Measurements from ENCODE around the gene TCEANC2. TPM values are rescaled to one million over a fixed set of nuclear protein-coding genes. Genes with fewer than 3 reads are reported as not detected.

TCEANC2 gene
- total RNA-seq, 1 experiment from 2014 or later = 5.3 TPM

DNA sequence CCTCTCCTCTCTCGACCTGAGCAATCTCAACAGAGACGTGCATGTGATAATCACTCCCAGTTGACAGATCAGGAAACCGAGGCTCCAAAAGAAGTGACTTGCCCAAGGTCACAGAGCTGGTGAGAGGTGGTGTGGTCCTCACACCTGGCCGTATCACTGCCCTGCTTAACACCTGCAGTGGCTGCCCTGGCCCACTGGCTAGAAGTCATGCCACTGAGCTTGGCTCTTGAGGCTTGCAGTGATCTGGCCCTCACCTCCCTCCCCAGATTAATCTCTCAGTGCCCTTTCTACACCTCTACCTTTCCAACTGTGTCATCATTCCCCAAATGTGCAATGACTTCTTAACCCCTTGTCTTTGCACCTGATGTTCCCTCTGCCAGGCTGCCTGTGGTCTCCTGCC lies 60.6 kb downstream of the TCEANC2 start:
- Histone ChIP-seq H3K9me2 (replicated peaks; ENCODE audit: insufficient read depth, low read length) (no peaks in the 10 kb centered on the region), H3K9ac (ENCODE audit: low read length) (no peak overlapping the region), H3K9me3 (ENCODE audit: low read length) (no peaks in the 10 kb centered on the region), H3K79me2 (ENCODE audit: low read length) (no peaks in the 10 kb centered on the region), H3K4me3 (ENCODE audit: low read length) (no peak overlapping the region), H3K27me3 (ENCODE audit: low read length) (no peaks in the 10 kb centered on the region), H3K27ac (ENCODE audit: low read length) (no peak overlapping the region), H4K20me1 (ENCODE audit: insufficient read depth, low read depth, low read length) (no peaks in the 10 kb centered on the region), H3K4me2 (ENCODE audit: low read depth, low read length, poor library complexity, severe bottlenecking) (no peak overlapping the region), H3K4me1 (ENCODE audit: low read length) (no peaks in the 10 kb centered on the region), H3K36me3 (ENCODE audit: insufficient read depth, low read length) (no peaks in the 10 kb centered on the region), H2AFZ (ENCODE audit: low read length) (no peak overlapping the region)
- no peak for DNase-seq

DNA sequence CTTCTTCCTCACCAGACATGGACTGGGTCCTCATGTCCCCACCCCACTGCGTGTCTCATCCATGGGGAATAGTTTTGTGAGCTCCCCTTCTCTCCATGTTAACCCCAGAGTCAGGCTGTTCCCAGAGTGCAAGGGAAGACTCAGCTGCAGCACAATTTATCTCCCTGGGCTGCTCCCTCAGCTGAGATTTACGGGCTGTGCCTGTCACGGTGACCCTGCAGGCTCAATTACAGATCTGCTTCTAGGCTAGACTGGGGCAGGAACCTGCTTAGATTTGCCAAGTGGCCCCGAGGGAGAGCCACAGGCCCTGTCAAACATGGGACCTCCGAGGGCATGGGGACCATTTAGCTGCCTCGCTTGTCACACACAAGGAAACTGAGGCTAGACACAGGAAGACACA lies 61.5 kb downstream of the TCEANC2 start:
- Histone ChIP-seq H3K27me3 (ENCODE audit: low read length) (no peaks in the 10 kb centered on the region; the same call in 1 of the 2 replicates), H3K4me1 (ENCODE audit: low read length) (no peaks in the 10 kb centered on the region), H3K27ac (ENCODE audit: low read length) (no peak overlapping the region), H3K9me2 (replicated peaks; ENCODE audit: insufficient read depth, low read length) (no peaks in the 10 kb centered on the region), H3K36me3 (ENCODE audit: insufficient read depth, low read length) (no peaks in the 10 kb centered on the region), H3K4me2 (ENCODE audit: low read depth, low read length, poor library complexity, severe bottlenecking) (no peak overlapping the region), H3K9ac (ENCODE audit: low read length) (no peak overlapping the region), H2AFZ (ENCODE audit: low read length) (no peak overlapping the region), H3K79me2 (ENCODE audit: low read length) (no peaks in the 10 kb centered on the region), H3K4me3 (ENCODE audit: low read length) (no peak overlapping the region), H3K9me3 (ENCODE audit: low read length) (no peaks in the 10 kb centered on the region), H4K20me1 (ENCODE audit: insufficient read depth, low read depth, low read length) (no peaks in the 10 kb centered on the region)
- DNase-seq = no peak

GRCh38 chr1:54115520-54115919 lies 62.1 kb downstream of the TCEANC2 start:
- Histone ChIP-seq H3K4me1 (ENCODE audit: low read length) (no peaks in the 10 kb centered on the region), H3K36me3 (ENCODE audit: insufficient read depth, low read length) (no peaks in the 10 kb centered on the region), H3K9ac (ENCODE audit: low read length) (no peak overlapping the region), H3K79me2 (ENCODE audit: low read length) (no peaks in the 10 kb centered on the region), H3K27me3 (ENCODE audit: low read length) (no peaks in the 10 kb centered on the region; the same call in 1 of the 2 replicates), H3K9me2 (replicated peaks; ENCODE audit: insufficient read depth, low read length) (no peaks in the 10 kb centered on the region), H2AFZ (ENCODE audit: low read length) (no peak overlapping the region), H3K27ac (ENCODE audit: low read length) (no peak overlapping the region), H4K20me1 (ENCODE audit: insufficient read depth, low read depth, low read length) (no peaks in the 10 kb centered on the region), H3K9me3 (ENCODE audit: low read length) (no peaks in the 10 kb centered on the region), H3K4me2 (ENCODE audit: low read depth, low read length, poor library complexity, severe bottlenecking) (no peak overlapping the region), H3K4me3 (ENCODE audit: low read length) (no peak overlapping the region)
- DNase-seq = no peak

DNA sequence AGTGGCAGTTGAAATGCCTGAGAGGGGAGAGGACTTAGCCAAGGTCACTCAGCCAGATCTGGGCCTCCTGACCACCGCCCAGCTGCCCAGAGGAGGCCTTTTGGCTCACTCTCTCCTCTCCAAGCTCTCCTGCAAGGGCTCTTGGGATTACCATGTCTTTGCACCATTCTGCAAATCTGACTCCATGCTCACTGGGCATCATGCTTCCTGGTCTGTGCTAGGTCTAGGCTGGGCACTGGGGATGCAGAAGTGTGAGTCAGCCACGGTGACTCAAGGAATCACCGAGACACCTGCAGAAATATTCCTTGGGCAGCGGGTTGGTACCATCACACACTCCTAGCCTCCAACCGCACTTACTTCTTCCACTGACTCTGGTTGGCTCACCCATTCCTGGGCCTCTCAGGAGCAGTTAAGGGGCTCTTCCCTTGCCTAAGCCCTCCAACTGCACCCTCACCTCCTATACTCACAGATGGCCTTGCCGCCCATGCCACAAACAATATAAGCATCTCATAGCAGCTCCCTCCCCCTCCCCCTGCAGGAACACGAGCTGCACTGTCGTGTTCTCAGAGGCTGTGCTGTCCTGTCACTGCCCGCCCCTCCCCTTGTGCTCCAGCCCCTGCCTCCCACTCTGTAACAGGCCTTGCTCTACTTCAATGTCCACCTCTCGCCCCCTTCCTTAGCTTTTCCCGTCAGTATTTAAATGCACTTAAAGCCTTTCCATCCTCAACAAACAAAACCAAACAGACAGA lies 64.6 kb downstream of the TCEANC2 start:
- no peak for DNase-seq
- no peak overlapping the region for H2AFZ ChIP-seq (ENCODE audit: low read length)
- H3K27ac ChIP-seq (ENCODE audit: low read length) = no peak overlapping the region

DNA sequence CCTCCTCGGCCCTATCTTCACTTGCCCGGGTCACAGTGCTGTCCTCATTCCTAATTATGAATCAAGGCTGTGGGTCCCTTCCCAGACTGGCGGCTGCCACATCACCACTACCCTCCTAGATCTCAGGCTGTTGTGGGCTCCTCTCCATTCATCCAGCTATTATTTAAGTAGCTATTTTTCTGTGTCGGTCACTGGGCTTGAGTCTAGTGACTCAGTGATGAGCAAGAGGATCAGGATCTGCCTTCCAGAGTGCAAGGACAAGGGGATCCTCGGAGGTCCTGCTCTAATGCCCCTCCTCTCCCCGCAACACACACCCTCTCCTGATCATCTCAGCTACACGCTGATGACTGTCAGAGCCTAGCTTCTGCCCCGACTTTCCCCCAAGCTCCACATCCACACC lies 65.3 kb downstream of the TCEANC2 start:
- Histone ChIP-seq H2AFZ (ENCODE audit: low read length) (no peak overlapping the region), H3K4me3 (ENCODE audit: low read length) (no peak overlapping the region), H3K27ac (ENCODE audit: low read length) (no peak overlapping the region), H3K4me2 (ENCODE audit: low read depth, low read length, poor library complexity, severe bottlenecking) (no peak overlapping the region), H3K27me3 (ENCODE audit: low read length) (no peaks in the 10 kb centered on the region; the same call in 1 of the 2 replicates), H3K4me1 (ENCODE audit: low read length) (no peaks in the 10 kb centered on the region), H4K20me1 (ENCODE audit: insufficient read depth, low read depth, low read length) (no peaks in the 10 kb centered on the region), H3K36me3 (ENCODE audit: insufficient read depth, low read length) (no peaks in the 10 kb centered on the region), H3K9me2 (replicated peaks; ENCODE audit: insufficient read depth, low read length) (no peaks in the 10 kb centered on the region), H3K9me3 (ENCODE audit: low read length) (no peaks in the 10 kb centered on the region), H3K9ac (ENCODE audit: low read length) (no peak overlapping the region), H3K79me2 (ENCODE audit: low read length) (no peaks in the 10 kb centered on the region)
- no peak for DNase-seq

More for the DNA sequence above, 64.6 kb downstream of the TCEANC2 start:
- Histone ChIP-seq H3K27me3 (ENCODE audit: low read length) (no peaks in the 10 kb centered on the region; the same call in 1 of the 2 replicates), H3K9me3 (ENCODE audit: low read length) (no peaks in the 10 kb centered on the region), H3K4me2 (ENCODE audit: low read depth, low read length, poor library complexity, severe bottlenecking) (no peak overlapping the region), H3K36me3 (ENCODE audit: insufficient read depth, low read length) (no peaks in the 10 kb centered on the region), H3K9me2 (replicated peaks; ENCODE audit: insufficient read depth, low read length) (no peaks in the 10 kb centered on the region), H4K20me1 (ENCODE audit: insufficient read depth, low read depth, low read length) (no peaks in the 10 kb centered on the region), H3K4me1 (ENCODE audit: low read length) (no peaks in the 10 kb centered on the region), H3K9ac (ENCODE audit: low read length) (no peak overlapping the region), H3K79me2 (ENCODE audit: low read length) (no peaks in the 10 kb centered on the region), H3K4me3 (ENCODE audit: low read length) (no peak overlapping the region)

DNA sequence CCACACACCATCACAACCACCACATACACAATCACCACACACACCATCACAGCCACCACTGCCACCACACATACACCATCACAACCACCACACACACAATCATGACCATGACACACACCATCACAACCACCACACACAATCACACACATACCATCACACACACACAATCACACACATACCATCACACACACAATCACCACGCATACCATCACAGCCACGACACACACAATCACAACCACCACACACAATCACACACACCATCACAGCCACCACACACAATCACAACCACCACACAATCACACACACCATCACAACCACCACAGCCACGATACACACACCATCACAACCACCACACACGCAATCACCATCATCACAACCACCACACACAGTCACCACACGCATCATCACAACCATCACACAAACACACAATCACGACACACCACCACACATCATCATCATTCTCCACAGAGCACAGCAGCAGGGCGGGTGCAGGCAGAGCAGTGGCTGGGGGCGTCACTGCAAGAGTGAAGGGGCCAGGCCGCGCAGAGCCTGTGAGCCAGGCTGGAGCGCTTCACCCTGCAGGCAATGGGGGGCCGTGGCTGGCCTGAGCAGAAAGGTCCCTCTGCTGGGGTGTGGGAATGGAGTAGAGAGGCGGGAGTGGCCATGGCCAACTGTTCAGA lies 66.8 kb downstream of the TCEANC2 start:
- H3K27me3 ChIP-seq (ENCODE audit: low read length) = no peaks in the 10 kb centered on the region; the same call in 1 of the 2 replicates
- H3K36me3 ChIP-seq (ENCODE audit: insufficient read depth, low read length) = no peaks in the 10 kb centered on the region
- H3K4me1 ChIP-seq (ENCODE audit: low read length) = no peaks in the 10 kb centered on the region
- H3K4me3 ChIP-seq (ENCODE audit: low read length) = no peak overlapping the region
- no peak for DNase-seq
- no peaks in the 10 kb centered on the region for H4K20me1 ChIP-seq (ENCODE audit: insufficient read depth, low read depth, low read length)
- no peaks in the 10 kb centered on the region for H3K9me3 ChIP-seq (ENCODE audit: low read length)
- no peak overlapping the region for H3K9ac ChIP-seq (ENCODE audit: low read length)
- H3K9me2 ChIP-seq (replicated peaks; ENCODE audit: insufficient read depth, low read length) = no peaks in the 10 kb centered on the region
- no peak overlapping the region for H2AFZ ChIP-seq (ENCODE audit: low read length)
- H3K4me2 ChIP-seq (ENCODE audit: low read depth, low read length, poor library complexity, severe bottlenecking) = no peak overlapping the region
- no peak overlapping the region for H3K27ac ChIP-seq (ENCODE audit: low read length)
- no peaks in the 10 kb centered on the region for H3K79me2 ChIP-seq (ENCODE audit: low read length)

DNA sequence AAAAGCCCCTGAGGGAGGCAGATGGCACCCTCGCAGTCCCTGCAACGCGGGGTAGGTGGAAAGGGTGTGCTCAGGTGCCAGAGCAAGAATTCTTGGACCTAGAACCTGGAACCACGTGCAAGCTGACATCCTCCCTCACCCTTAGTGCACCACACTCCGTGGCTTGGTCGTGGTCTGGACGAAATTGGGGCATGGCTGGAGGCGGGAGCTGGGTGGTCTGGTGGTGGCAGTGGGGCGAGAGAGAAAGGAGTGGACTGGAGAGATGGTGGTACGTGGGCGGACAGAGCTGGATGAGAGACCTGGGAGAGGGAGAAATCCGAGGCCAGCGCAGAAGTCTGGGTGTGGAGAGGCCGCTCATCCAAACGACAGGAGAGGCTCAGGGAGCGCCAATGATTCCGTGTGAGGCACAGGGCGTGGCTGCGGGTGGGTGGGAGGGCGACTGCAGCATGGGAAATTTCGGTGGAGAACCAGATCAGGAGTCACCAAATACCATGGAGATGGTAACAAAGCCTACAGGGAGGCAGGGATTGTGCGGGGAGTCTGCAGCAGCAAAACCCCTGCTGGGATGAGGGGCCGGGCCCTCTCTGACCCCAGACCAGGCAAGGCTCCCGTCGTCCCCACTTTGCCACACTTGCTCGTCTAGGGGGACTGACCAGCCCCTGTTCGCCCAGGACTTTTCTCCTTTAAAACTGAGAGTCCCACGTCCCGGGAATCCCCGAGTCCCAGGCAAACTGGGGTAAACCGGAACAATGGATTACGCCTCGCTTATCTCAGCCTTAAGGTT lies 67.5 kb downstream of the TCEANC2 start:
- no peak overlapping the region for H3K27ac ChIP-seq (ENCODE audit: low read length)
- H2AFZ ChIP-seq (ENCODE audit: low read length) = no peak overlapping the region
- H3K4me3 ChIP-seq (ENCODE audit: low read length) = no peak overlapping the region
- H3K27me3 ChIP-seq (ENCODE audit: low read length) = no peaks in the 10 kb centered on the region; the same call in 1 of the 2 replicates
- H4K20me1 ChIP-seq (ENCODE audit: insufficient read depth, low read depth, low read length) = no peaks in the 10 kb centered on the region
- DNase-seq = no peak
- H3K9me3 ChIP-seq (ENCODE audit: low read length) = no peaks in the 10 kb centered on the region
- H3K9me2 ChIP-seq (replicated peaks; ENCODE audit: insufficient read depth, low read length) = no peaks in the 10 kb centered on the region
- H3K4me2 ChIP-seq (ENCODE audit: low read depth, low read length, poor library complexity, severe bottlenecking) = no peak overlapping the region
- H3K4me1 ChIP-seq (ENCODE audit: low read length) = no peaks in the 10 kb centered on the region
- no peak overlapping the region for H3K9ac ChIP-seq (ENCODE audit: low read length)
- no peaks in the 10 kb centered on the region for H3K36me3 ChIP-seq (ENCODE audit: insufficient read depth, low read length)
- no peaks in the 10 kb centered on the region for H3K79me2 ChIP-seq (ENCODE audit: low read length)
